Medulla oblongata (tissue), 1 donor: Measurements from ENCODE around the gene ELOVL3.
"Not testable (repeated sequence)": the region's sequence is repeated elsewhere in the genome, so short reads cannot be mapped to it uniquely, and the experiment has no call there.

Experiments
- DNase-seq: peaks from one replicate; pipeline ENCODE4 v3.0.0-alpha.2; 2015; ENCODE audit errors: extremely low spot score

ELOVL3 gene

DNA sequence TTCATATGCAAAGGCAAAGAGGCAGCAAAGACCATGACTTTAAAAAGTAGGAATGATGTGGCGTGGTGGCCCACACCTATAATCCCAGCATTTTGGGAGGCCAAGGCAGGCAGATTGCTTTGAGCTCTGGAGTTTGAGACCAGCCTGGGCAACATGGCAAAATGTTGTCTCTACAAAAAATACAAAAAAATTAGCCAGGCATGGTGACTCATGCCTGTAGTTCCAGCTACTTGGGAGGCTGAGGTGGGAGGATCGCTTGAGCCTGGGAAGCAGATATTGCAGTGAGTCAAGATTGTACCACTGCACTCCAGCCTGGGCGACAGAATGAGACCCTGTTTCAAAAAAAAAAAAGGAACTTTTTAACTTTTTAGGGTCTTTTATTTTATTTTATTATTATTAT lies 26.4 kb downstream of the ELOVL3 start:
- DNase-seq, result not testable (repeated sequence)

DNA sequence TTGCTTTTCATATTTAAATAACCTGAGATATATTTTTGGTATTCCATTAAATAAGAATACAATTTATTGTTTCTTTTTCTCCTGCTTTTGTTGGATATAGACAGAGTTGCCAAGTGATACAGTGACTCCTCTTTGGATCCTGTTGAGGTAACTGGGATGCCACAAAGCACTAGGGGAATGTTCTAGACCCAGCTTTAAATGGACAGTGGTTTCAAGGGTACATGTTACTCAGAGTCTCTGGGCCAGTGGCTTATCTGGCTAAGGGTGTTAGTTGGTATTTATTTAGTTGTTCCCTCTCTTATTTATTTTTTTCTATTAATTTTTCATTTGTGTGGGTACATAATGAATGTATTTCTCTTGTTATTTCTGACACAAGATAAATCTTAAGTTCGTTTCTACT lies 28.3 kb downstream of the ELOVL3 start:
- no peak for DNase-seq

DNA sequence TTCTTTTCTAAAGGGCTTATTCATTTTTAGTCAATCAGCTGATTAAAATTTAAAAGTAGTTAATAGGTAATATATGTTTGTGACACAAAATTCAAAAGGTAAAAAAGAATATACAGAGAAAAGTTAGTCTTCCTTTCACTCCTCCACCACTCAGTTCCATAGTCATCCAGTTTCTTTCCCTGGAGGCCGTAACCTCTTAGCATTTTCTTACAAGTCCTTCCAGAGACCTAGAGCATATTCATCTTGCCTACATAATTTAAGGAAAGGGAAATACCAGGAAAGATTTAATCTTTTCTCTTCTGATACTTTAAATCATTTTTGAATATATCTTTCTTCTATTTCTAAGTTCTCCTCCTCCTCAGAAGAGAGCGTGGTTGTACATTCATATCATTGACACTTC lies 29.3 kb downstream of the ELOVL3 start:
- no peak for DNase-seq

DNA sequence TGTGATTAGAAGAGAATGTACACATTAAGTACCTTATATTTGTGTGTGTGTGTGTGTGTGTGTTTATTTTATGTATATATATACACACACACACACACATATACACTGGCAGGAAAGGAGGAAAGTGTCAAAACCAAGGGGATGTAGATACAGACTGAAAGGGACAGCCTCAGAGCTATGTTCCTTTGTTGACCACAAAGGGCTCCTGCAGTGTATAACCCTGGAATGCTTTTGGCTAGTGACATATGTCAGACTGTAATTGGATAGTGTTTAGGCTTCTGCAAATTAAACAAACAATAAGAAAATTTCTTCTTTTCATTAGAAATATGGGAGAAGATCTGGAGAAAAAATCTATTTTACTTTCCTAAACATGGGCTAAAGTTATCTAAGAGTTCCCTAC lies 35.1 kb downstream of the ELOVL3 start:
- DNase-seq, result no peak

DNA sequence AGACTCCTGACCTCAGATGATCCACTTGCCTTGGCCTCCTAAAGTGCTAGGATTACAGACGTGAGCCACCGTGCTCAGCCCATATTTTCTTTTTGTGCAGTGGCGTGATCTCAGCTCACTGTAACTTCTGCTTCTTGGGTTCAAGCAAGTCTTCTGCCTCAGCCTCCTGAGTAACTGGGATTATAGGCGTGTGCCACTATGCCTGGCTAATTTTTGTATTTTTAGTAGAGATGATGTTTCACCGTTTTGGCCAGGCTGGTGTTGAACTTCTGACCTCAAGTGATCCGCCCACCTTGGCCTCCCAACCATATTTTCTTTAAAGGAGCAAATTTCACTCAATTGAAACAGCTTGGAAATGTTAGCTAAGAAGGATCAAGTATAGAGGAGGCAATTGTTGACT lies 35.7 kb downstream of the ELOVL3 start:
- no peak for DNase-seq

DNA sequence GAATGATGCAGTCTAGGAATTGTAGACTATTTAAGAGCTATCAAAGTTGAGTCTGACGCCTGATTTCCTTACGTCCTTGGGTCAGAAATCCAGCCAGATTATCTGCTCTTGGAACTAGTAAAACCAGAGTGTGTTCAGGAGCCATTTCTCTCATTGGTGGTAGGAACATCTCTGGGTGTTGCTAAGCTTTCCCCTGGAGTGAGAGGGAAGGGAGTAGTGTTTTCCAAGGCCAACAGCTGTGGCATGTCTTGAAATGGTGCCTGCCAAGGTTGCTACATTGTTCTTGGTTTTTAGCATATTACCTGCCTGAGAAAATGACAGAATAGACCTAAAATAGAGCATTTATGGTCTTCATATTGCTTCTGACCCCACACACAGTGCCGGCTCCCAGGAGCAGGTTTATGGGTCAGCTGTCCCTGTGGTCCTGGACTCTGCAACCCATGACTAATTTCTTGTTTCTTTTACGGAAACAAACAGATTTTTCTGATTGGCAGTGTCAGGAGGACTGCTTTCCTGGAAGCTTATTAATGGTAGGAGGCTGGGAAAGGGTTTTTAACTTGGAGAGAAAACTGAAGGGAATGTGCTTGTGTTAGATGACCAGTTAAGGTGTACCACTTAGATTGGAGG lies 36.8 kb downstream of the ELOVL3 start:
- no peak for DNase-seq

DNA sequence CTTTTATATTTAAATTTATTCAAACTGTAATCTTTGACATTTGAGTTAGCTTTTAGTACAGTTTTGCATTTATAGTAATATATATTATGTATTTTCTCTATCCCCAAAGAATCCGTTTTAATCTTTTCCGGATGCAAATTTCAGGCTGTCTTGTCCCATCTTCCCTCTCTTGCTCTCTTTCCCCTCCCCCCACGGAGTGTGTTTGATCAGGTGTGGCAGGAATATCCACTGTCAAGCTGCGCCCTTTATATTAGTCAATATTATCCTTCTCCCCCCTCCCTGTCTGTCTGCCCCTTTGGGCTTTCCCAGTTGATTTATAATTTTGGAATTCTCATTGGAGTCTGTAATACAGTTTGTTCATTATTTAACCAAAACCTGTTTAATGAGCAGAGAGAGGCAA lies 38.3 kb downstream of the ELOVL3 start:
- DNase-seq, result no peak

DNA sequence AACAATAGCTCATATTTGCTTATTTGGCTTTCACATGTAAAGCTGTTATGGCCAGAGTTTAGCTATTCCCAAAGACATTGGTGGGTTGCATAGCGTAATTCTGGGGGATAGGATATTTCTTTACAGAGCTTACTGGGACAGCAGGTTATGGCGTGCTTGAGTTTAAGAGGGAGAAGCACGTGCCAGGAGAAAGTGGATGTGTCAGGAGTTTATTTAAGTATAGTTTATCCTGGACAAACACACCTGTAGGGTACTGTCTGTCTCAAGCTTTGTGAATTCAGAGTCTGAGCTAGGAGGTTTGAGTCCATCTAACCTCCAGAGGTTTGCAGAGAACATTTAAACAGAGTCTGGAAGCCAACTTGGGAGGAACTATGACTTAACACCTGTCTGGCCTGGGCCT lies 40.6 kb downstream of the ELOVL3 start:
- DNase-seq, result no peak

DNA sequence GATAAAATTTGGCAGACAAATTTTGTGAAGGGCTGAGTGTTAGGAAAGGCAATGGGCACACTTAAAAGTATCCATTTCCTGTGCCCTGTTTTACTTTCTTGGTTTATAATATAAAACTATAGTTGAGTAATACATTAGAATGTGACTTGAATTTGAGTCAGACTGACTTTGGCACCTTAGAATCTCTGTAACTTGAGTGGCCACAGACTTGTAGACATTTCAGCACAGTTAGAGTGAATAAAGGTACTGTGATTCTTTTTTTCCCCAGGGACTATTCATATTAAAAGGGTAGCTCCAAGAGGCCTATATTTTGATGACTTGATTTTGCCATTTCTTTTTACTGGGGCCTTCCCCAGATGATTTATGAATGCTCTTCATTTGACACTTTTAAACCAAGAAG lies 41.6 kb downstream of the ELOVL3 start:
- DNase-seq, result no peak

DNA sequence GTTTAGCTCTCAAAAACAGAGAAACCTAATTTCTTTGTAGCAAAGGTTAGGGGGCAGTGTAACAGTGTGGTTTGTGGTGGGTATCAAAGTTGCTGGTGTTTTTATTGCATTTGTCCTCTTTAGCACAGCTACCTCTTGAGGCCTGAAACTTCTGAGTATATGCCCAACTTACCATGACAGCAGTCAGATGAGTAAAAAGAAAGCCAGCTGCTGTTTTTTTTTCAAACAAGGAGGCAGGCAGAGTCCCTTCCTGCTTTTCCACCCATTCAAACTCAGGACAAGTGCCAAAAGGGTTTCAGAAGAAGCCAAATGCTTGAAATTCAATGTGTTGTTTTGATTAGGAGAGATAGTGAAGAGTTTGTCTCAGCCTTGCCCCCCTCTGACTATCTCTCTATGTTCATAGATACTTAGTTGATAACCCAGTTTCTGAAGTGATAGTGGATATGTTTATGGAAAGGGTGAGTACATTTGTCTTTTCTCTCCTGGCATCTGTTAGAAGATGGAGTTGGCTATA lies 42.3 kb downstream of the ELOVL3 start:
- peak; percentile 15 for DNase-seq

DNA sequence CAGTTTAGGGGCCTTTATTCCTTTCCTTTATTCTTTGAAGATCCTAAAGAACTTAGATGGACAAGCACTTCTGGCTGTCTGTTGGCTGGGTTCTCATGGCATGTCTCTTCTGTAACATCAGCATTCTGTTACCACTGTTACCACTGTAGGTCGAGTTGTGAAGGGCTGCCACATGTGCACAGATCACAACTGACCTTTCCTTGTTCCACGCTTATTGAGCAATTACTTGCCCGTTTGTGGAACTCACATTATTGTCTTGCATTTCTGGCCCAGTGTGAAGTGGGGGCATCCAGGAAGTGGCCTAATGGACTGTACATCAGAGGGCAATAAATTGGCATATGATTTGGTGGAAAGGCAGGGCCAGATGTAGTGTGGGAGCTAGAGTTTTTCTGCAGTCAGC lies 42.9 kb downstream of the ELOVL3 start:
- no peak for DNase-seq

DNA sequence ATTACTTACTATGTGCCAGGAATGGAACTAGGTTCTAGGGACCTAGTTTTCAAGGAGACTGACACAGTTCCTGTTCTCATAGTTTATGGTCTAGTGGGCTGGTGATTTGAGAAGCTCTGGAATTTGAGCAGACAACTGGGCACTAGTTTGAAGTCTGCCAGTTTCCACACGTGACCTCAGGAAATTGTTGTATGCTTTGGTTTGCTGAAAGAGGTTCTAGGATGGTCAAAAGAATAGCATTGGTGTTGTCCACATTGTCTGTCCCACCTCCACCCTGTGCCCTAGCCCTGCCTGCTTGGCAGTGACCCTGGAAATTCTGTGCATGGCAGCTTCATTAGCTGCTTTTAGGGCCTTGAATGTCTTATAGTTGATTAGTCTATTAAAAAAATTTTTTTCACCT lies 48.0 kb downstream of the ELOVL3 start:
- DNase-seq, result no peak

DNA sequence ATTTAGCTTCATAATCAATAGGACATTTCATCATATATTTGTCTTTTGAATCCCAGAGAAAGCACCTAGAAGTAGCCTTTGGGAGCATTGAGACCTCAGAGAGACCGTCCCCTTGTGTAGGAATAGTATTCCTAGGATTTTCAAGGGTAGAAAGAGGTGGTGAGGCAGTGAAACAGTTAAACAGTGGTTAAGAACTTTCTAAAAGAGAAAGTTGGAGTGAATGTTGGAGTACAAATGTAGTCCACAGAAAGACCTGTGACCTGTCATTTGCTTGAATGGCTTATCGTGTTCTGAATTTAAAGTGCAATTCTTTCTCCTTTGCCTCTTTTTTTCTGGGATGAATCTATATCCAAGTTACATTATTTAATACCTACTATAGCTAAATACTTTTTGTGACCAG lies 49.2 kb downstream of the ELOVL3 start:
- DNase-seq, result no peak

DNA sequence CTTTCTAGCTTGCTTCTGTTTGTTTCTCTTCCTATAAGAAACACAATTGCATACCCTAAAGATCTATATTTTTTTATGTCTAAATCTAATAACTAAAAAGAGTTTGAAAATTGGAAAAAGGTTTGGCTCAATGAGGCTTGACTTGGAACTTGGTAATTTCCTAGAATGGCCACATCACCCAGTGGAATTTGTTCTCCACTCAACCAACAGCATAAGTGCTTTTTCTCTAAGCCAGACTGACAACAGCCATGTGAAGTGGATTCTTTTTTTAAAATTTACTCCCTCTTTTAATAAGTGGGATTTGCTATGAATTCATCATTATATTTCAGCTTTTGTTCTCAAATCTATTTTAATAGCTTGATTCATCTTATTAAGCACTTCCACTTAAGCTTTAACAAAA lies 53.0 kb downstream of the ELOVL3 start:
- DNase-seq, result no peak
